HUDEP-2 (cell line): ENCODE measurements around the gene NHSL2.
"Not testable (repeated sequence)": the region's sequence is repeated elsewhere in the genome, so short reads cannot be mapped to it uniquely, and the experiment has no call there.

Source experiments
- DNase-seq, 76 experiments: peaks; one replicate each; lab custom pipeline; 2025; ENCODE audit not compliant: unreplicated experiment in 76 of 76; lab: John Stamatoyannopoulos, UW

NHSL2 gene

GRCh38 chrX:72143609-72143907 lies 232.9 kb downstream of the NHSL2 start:
- no peak for DNase-seq

GRCh38 chrX:72145181-72145580 lies 234.5 kb downstream of the NHSL2 start:
- DNase-seq, result no peak

GRCh38 chrX:72146527-72146926 lies 235.9 kb downstream of the NHSL2 start:
- DNase-seq, result no peak

- no peak for DNase-seq
Measured at GRCh38 chrX:72158773-72159172, 248.1 kb downstream of the NHSL2 start.

- DNase-seq, result no peak
Measured at GRCh38 chrX:72159769-72160168, 249.1 kb downstream of the NHSL2 start.

- no peak for DNase-seq
Measured at GRCh38 chrX:72165551-72165950, 254.9 kb downstream of the NHSL2 start.

- DNase-seq, result peak in 2 of 76 experiments; percentile 0 to 1
Measured at GRCh38 chrX:72169008-72169728, 258.5 kb downstream of the NHSL2 start.

GRCh38 chrX:72176289-72176688 lies 265.6 kb downstream of the NHSL2 start:
- DNase-seq, result not testable (repeated sequence)

GRCh38 chrX:72176981-72177380 lies 266.3 kb downstream of the NHSL2 start:
- no peak for DNase-seq

- peak in 5 of 76 experiments; percentile 1 to 11 (median 9) for DNase-seq
Measured at GRCh38 chrX:72180539-72180938, 269.9 kb downstream of the NHSL2 start.

- peak; percentile 21 to 94 (median 84) for DNase-seq
Measured at GRCh38 chrX:72181178-72182125, 270.8 kb downstream of the NHSL2 start, which contains the start of gene PIN4. Gene PIN4, plus strand, starts transcription at chrX:72181757. Its CDS starts 29 bp downstream, at chrX:72181786.

- no peak for DNase-seq
Measured at GRCh38 chrX:72182924-72183323, 272.3 kb downstream of the NHSL2 start.

- DNase-seq, result no peak
Measured at GRCh38 chrX:72201836-72202536, 291.3 kb downstream of the NHSL2 start.
